RPMI7951 (cell line): ENCODE measurements around the gene UBXN7. TPM values are rescaled to one million over a fixed set of nuclear protein-coding genes. Genes with fewer than 3 reads are reported as not detected.
"Not testable (repeated sequence)": the region's sequence is repeated elsewhere in the genome, so short reads cannot be mapped to it uniquely, and the experiment has no call there.

Experiments
- DNase-seq: peaks from one replicate; pipeline ENCODE4 v3.0.0-alpha.2; 2012; ENCODE audit warnings: low read depth
- total RNA-seq: library from RNA; depleted of rRNA; stranded (reverse); fragments of >200 nt; shearing (Covaris generic); gene quantifications from 2 replicates; pipeline ENCODE4 v1.2.3, GENCODE V29; 2014

The UBXN7 gene
- total RNA-seq, 1 experiment from 2014 or later = 12.3 TPM

DNA sequence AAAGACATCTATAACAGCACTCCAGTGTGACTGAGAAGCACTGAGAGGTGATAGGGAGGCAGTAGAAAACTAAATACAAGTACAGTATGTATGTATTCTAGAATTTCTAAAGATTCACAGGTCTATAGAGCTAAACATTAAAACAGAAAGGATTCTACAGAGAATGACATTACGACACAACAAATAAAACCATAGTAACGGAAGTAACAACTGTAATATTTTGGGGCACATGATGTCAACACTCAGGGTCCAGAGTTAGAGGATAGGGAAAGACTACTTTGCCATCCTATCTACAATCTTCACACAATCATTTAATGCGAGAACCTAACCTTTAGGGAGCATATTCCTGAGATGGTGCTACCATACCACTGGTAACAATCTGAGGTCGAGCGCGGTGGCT, 13.6 kb downstream of the UBXN7 start:
- DNase-seq = no peak

- DNase-seq = no peak
Observed at GRCh38 chr3:196414469-196414868, 17.8 kb downstream of the UBXN7 start.

- no peak for DNase-seq
Observed at GRCh38 chr3:196412704-196413103, 19.5 kb downstream of the UBXN7 start.

GRCh38 chr3:196409409-196409808, 22.8 kb downstream of the UBXN7 start:
- no peak for DNase-seq

DNA sequence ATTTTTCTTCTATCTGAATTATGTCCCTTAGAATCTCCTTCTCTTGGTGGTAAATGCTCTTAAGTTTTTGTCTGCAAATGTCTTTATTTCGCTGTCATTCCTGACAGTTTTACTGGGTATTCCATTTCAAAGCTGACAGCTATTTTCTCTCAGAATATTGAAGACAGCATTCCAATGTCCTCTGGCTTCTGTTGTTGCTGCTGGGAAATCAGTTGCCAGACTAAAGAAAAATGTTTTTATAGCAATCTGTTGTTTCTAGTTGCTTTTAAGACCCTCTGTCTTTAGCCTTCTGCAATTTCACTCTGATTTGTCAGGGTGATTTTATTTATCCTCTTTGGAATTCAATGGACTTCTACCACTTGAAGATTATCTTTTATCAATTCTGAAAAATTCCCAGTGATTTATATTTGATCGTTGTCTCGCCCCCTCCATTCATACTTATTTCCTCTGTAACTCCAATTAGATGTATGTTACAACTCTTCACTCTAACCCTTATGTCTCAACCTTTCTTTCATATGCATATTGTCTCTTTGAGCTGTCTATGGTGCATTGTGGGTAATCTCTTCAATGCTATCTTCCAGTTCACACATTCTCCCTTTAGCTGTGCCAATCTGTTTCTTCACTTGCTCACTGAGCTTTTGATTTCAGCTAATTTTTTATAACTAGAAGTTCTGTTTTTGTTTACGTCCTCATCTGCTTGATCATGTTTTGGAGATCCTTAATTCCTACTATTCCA, 23.5 kb downstream of the UBXN7 start:
- DNase-seq = no peak

- peak; percentile 12 for DNase-seq
Observed at GRCh38 chr3:196406811-196407470, 25.3 kb downstream of the UBXN7 start.

DNA sequence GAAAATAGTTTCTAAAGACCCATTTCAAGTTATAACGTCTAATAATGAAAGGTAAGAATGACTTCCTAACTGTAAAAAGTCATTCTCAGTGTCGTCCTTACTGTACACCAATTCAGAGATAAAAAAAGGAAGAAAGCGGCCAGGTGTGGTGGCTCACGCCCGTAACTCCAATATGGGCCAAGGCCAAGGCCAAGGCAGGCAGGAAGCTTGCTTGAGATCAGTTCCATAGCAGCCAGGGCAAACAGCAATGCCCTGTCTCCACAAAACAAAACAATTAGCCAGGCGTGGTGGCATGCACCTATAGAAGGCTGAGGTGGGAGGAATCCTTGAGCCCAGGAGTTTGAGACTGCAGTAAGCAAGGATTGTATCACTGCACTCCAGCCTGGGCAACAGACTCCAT, 31.9 kb downstream of the UBXN7 start:
- DNase-seq = no peak

- DNase-seq = peak; percentile 93
Observed at GRCh38 chr3:196399485-196399945, 32.7 kb downstream of the UBXN7 start.

- no peak for DNase-seq
Observed at GRCh38 chr3:196398782-196399181, 33.4 kb downstream of the UBXN7 start.

DNA sequence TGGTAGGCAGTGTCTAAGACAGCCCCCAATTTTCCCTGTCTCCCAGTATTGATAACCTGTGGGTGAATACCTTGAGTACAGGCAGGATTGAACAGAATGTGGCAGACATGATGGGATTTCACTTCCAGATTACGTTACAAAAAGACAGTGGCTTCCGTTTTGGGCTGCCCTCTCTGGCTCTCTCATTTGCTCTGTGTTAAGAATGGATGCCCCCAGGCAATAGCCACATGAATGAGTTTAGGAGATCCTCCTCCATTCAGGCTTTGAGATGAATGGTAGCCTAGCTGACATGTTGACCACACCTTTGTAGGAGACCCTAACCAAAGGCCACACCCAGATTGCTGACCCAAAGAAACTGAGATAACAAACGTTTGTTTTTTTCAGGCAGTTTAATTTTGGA, 34.3 kb downstream of the UBXN7 start:
- peak; percentile 67 for DNase-seq

DNA sequence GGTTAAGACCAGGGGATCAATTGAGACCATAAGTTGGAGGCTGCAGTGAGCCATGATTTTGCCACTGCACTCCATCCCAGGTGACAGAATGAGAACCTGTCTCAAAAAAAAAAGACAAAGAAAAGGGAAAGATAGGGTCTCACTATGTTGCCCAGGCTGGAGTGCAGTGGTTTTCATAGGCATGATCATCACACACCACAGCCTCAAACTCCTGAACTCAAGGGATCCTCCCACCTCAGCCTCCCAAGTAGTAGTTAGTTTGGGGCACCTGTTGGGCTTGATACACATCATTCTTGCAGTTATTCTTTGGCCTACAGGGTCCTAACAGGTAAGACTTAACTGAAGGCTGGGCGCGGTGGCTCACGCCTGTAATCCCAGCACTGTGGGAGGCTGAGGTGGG, 42.1 kb downstream of the UBXN7 start:
- DNase-seq = no peak

- DNase-seq = no peak
Observed at GRCh38 chr3:196388956-196389355, 43.3 kb downstream of the UBXN7 start.

DNA sequence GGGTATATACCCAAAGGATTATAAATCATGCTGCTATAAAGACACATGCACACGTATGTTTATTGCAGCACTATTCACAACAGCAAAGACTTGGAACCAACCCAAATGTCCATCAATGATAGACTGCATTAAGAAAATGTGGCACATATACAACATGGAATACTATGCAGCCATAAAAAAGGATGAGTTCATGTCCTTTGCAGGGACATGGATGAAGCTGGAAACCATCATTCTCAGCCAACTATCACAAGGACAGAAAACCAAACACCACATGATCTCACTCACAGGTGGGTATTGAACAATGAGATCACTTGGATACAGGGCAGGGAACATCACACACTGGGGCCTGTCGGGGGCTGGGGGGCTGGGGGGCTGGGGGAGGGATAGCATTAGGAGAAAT, 44.3 kb downstream of the UBXN7 start:
- DNase-seq = not testable (repeated sequence)

DNA sequence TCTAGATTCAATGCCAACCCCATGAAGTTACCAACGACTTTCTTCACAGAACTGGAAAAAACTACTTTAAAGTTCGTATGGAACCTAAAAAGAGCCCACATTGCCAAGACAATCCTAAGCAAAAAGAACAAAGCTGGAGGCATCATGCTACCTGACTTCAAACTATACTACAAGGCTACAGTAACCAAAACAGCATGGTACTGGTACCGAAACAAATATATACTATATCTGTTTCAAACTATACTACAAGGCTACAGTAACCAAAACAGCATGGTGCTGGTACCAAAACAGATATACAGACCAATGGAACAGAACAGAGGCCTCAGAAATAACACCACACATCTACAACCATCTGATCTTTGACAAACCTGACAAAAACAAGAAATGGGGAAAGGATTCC, 45.4 kb downstream of the UBXN7 start:
- not testable (repeated sequence) for DNase-seq

DNA sequence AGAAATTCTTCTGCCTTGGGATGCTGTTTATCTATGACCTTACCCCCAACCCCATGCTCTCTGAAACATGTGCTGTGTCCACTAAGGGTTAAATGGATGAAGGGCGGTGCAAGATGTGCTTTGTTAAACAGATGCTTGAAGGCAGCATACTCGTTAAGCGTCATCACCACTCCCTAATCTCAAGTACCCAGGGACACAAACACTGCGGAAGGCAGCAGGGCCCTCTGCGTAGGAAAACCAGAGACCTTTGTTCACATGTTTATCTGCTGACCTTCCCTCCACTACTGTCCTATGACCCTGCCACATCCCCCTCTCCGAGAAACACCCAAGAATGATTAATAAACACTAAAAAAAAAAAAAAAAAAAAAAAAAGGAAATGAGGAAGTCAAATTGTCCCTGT, 46.2 kb downstream of the UBXN7 start:
- not testable (repeated sequence) for DNase-seq

DNA sequence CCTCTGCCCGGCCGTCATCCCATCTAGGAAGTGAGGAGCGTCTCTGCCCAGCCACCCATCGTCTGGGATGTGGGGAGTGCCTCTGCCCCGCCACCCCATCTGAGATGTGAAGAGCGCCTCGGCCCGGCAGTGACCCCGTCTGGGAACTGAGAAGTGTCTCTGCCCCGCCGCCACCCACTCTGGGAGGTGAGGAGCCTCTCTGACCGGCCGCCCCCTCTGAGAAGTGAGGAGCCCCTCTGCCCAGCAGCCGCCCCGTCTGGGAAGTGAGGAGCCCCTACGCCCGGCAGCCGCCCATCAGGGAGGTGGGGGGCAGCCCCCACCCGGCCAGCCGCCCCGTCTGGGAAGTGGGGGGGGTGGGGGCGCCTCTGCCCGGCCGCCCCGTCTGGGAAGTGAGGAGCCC, 46.8 kb downstream of the UBXN7 start:
- not testable (repeated sequence) for DNase-seq

- no peak for DNase-seq
Observed at GRCh38 chr3:196378146-196378841, 53.9 kb downstream of the UBXN7 start.

- DNase-seq = no peak
Observed at GRCh38 chr3:196377321-196377720, 54.9 kb downstream of the UBXN7 start.

- no peak for DNase-seq
Observed at GRCh38 chr3:196365736-196366135, 66.5 kb downstream of the UBXN7 start.

DNA sequence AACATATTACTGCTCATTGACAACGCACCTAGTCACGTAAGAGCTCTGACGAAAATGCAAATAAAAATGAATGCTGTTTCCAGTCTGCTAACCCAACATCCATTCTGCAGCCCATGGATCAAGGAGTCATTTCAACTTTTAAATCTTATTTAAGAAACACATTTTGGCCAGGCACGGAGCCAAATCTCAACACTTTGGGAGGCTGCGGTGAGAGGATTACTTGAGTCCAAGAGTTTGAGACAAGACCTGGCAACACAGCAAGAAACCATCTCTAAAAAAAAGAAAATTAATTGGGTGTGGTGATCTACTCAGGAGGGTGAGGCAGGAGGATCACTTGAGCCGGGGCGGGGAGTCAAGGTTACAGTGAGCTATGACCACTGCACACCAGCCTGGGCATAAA, 71.6 kb downstream of the UBXN7 start:
- no peak for DNase-seq

- DNase-seq = not testable (repeated sequence)
Observed at GRCh38 chr3:196358540-196358939, 73.7 kb downstream of the UBXN7 start.

- no peak for DNase-seq
Observed at GRCh38 chr3:196357905-196358304, 74.3 kb downstream of the UBXN7 start.

GRCh38 chr3:196356556-196356955, 75.7 kb downstream of the UBXN7 start:
- DNase-seq = no peak
